HL-60/S4 (cell line): ENCODE results near the gene PTTG1IP.

Source experiments
- in situ Hi-C: fragments of 300-500 bp; cut with MboI; formaldehyde crosslinking; loops from 2 replicates; pipeline ENCODE4 v1.14.3; 2022; ENCODE audit warnings: low sequenced_read_pairs

Gene PTTG1IP

DNA sequence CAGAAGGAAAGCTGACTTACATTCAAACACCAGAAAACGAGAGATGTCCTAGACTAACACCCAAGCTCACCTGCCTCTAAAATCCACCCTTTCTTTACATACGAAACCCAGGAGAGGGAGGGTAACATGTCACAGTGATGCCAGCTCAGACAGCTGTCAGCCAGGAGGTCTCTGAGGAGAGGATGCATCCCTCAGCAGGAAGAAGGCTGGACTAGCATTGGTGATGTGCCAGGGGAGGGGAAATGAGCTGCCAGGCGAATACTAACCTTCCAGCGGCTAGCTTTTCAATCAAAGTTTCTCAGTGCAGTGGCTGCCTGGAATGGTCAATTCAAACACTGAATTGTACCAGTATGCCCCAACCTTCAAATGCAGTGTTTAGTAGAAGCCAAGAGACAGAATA, 68.3 kb downstream of the PTTG1IP start:
- in situ Hi-C loops, result no loop called here

DNA sequence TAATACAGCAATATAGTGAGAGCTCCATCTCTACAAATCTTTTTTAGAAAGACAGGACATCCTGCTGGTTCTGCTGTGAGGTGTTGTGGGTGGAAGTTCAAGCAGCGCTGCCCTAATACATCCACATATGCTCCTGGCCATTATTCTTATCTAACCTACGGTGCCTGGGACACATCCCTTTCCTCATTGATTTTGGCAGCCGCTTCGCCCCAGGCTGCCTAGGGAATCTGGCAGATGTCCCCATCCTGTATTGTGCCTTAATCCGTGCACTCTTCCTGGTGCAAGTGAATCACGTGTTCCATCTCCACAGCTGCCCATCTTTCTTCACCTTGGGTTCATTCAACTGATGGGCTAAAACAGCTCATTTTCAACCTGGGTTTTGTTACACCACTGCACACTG, 68.7 kb downstream of the PTTG1IP start:
- in situ Hi-C loops, result no loop called here

DNA sequence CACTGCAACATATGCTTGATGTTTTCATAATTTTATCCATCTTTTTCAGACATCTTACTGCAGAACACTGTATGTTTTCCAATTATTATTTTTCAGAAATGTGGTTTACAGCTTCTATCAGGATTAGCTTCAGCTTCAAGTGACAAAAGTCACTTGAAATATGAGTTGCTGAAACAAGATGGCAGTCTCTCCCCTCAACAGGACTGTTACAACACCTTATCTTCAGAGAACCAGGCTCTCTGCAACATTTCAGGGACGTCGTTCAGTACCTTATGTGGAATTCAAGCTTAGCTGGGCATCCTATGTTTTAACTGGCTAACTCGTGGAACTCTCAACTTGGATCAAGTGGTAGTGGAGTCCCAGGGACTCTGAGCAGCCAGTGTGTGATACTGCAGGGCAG, 69.8 kb downstream of the PTTG1IP start:
- in situ Hi-C loops, result no loop called here

DNA sequence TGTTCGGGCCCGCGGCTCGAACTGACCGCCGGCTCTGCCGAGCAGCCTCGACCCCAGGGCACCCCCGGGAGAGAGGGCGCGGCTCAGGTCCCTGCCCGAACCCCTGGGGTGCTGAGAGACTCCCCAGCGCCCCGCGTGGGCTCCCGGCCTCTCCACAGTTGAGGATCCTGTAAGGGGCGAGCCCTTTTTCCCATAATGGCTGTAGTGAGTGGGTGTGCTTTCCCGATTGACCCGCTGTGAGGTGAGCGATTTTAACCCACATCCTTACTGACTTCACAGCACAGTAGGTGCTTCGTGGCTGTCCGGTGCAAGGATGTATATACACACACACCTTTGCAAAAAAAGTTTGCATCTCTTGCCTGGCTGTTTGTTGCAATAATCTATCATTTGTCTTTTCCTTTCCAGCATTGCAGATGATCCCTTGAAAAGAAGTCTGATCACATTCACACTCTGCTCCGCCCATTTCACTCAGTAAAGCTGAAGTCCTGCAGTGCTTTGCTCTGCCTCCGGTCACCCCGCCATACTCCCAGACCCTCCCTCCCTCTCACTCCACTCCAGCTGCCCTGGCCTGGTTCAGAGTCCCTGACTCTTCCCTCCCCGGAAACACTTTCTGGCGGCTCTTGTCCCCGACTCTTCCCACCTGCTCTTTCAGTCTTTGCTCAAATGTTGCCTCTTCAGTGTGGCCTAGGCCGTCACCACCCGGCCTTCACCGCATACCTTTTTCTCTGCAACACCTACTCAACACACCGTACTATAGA, 70.9 kb downstream of the PTTG1IP start:
- in situ Hi-C loops, result no loop called here

DNA sequence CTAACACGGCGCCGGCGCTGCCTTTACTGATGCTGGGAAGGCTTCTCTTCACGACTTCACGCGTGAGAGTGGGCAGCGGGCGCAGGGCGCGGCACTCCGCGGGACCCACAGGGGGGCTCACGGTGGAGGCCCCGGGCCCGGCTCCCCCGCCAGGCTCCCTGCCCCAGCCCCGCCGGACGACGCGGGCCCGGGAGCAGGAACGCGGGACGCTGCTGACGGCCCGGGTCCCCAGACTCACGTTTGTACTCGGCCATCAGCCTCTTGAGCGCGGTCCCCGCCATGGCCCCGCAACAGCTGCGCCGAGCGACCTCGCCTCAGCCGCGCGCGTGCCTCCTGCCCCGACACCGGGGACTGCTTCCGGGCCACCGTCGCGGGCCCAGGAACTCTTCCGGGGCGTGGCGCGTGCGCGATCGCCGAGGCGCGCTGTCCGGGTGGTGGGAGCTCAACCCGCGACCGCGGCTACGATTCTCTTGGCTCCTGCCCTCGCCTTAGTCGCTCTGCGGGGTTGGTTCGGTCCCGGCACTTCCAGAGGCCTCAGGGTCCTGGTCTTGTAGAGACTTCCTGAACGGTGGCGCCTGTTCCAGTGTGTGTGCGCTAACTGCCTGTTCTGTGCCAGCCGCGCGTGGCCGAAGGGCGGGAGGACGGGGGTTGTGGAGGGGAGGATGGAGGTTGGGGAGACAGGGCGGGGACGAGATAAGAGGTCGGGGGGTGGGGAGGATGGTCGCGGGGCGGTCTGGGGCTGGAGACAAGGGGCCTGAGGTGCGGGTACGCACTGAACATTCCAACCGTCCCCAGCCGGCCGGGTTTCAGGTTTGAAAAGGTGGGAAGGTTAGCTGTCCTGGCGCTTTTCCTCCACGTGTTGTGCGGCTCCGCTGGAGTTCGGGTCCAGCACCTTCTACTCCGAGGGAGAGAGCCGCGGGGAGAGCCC, 71.8 kb downstream of the PTTG1IP start, which contains the start of gene UBE2G2:
Gene UBE2G2, minus strand, starts transcription at position 353 of the 928 bp plus-strand sequence. Its CDS starts 72 bp downstream, at position 281.
- in situ Hi-C loops, result no loop called here

DNA sequence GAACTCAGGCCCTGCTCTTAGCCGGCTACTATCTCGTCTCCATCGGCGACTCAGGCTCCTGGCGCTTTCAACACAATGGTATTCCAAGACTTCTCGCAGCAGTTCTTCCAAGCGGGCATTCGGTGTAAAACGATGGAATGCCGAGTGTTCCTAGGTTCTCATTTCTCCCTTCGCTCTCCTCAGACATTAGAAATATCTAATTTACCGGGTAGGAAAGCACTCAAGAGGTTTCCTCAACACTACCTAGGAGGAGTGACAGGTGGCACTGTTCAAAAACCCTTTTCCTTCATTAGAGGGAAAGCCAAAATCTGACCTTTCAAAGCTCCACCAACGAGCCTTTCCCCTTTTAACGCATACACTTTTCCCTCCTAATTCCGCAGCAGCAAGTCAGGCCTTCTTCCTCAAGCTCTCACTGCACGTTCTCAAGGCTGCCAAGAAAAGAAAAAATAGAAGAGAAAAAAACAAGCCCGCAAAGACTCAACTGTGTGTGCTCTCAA, 72.5 kb downstream of the PTTG1IP start:
- in situ Hi-C loops, result no loop called here

DNA sequence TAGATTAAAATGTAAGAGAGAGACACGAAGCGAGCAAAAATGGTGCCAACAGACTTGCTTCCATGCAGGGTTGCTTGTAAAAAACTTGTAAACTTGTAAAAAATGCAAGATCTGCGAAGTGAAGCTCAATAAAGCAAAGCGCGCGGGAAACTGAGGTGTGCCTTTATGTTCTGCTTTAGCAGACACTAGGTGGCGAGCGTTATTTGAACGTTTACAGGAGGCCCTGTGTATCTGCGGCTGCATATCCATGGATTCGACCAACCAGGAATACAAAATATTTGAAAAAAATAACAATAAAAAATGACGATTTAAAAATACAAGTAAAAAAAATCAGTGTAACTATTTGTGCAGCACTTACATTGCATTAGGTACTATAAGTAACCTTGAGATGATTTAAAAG, 73.4 kb downstream of the PTTG1IP start:
- in situ Hi-C loops, result no loop called here

DNA sequence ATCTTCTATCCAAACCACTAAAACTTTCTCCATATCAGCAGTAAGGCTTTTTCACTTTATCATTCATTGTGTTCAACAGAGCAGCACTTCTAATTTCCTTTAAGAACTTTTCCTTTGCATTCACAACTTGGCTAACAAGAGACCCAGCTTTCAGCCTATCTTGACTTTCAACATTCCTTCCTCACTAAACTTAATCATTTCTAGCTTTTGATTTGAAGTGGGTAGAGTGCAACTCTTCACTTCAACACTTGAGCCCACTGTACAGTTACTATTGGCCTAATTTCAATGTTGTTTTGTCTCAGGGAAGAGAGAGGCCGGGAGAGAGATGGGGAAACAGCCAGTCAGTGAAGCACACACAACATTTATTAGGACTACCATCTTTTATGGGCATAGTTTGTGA, 73.8 kb downstream of the PTTG1IP start:
- in situ Hi-C loops, result loop anchor here (10.0 kb wide), 1 partner anchor 135 kb away; no protein-coding TSS in a partner anchor
